A549 (cell line): ENCODE results near the gene DISC1. TPM values are rescaled to one million over a fixed set of nuclear protein-coding genes. Genes with fewer than 3 reads are reported as not detected.
"Not testable (repeated sequence)": the region's sequence is repeated elsewhere in the genome, so short reads cannot be mapped to it uniquely, and the experiment has no call there.

Source experiments
- ATAC-seq, 2 experiments: fragments of 200-7000 bp in 1 of 2; fragments of >200 bp in 1 of 2; cut with Nextera tagmentation in 1 of 2; cut with Tn5 transposase in 1 of 2; 3 replicates each; pipeline versions ENCODE4 v1.8.0 to v1.9.1; 2018 to 2020; ENCODE audit warnings: mild to moderate bottlenecking in 1 of 2, moderate library complexity in 1 of 2
- CTCF ChIA-PET: fragments of 300-600 bp; sonication (Branson Sonifier 250); formaldehyde crosslinking; extraction: SDS; loops from one replicate; lab custom pipeline; 2021; ENCODE audit warnings: antibody characterized with exemption, inconsistent platforms; lab: Yijun Ruan, JAX
- POLR2A ChIA-PET: fragments of 350-600 bp; formaldehyde crosslinking; extraction: SDS; loops from one replicate; lab custom pipeline; 2021; ENCODE audit warnings: antibody characterized with exemption, inconsistent platforms; lab: Yijun Ruan, JAX
- DNase-seq, 2 experiments: peaks; one replicate each; pipeline versions ENCODE4 v3.0.0 to v3.0.0-alpha.2; 2011 to 2016; ENCODE audit warnings: low read depth in 1 of 2, low spot score in 1 of 2
- FAIRE-seq: peaks from 2 replicates; lab custom pipeline; 2011; peaks lifted over from hg19 to GRCh38; lab: Jason Lieb, UNC
- H3K27ac ChIP-seq, 2 experiments: fragments of >200 bp; sonication (Bioruptor Twin); formaldehyde crosslinking; 3 replicates each; pipeline ENCODE4 v1.5.1; 2016 to 2017
- H3K4me1 ChIP-seq: fragments of >200 bp; sonication (Bioruptor Twin); formaldehyde crosslinking; 3 replicates; pipeline ENCODE4 v1.6.1; 2016
- H3K4me2 ChIP-seq: fragments of >200 bp; sonication (Bioruptor Twin); formaldehyde crosslinking; 3 replicates; pipeline ENCODE4 v1.6.1; 2016
- H3K4me3 ChIP-seq: fragments of >200 bp; sonication (Bioruptor Twin); formaldehyde crosslinking; 3 replicates; pipeline ENCODE4 v1.5.1; 2016
- H3K9me3 ChIP-seq: fragments of >200 bp; sonication (Bioruptor Twin); formaldehyde crosslinking; 3 replicates; pipeline ENCODE4 v1.6.1; 2016
- BHLHE40 ChIP-seq: IDR thresholded peaks from 2 replicates; pipeline ENCODE4 v1.6.1; 2012; ENCODE audit warnings: low read depth, low read length, inconsistent platforms
- CEBPB ChIP-seq, 2 experiments: fragments of >200 bp in 1 of 2; sonication (Bioruptor Twin) in 1 of 2; formaldehyde crosslinking in 1 of 2; IDR thresholded peaks; 2 replicates each; pipeline ENCODE4 v1.6.1; 2012 to 2016
- FOSL2 ChIP-seq, 2 experiments: fragments of 450-650 bp in 1 of 2; fragments of >200 bp in 1 of 2; sonication (Bioruptor Twin) in 1 of 2; formaldehyde crosslinking; IDR thresholded peaks; 2 replicates each; pipeline versions ENCODE4 v1.5.0 to v1.6.1; 2016 to 2020; ENCODE audit warnings: mild to moderate bottlenecking in 1 of 2, moderate library complexity in 1 of 2
- HDAC2 ChIP-seq: fragments of 200-600 bp; sonication (generic); IDR thresholded peaks from 2 replicates; pipeline ENCODE4 v1.6.1; 2016
- HOXA7 ChIP-seq: fragments of 250-450 bp; sonication (Bioruptor Pico); IDR thresholded peaks from 2 replicates; pipeline ENCODE4 v1.5.0; 2020; ENCODE audit warnings: mild to moderate bottlenecking, moderate library complexity
- KDM1A ChIP-seq: fragments of 200-600 bp; sonication (generic); IDR thresholded peaks from 2 replicates; pipeline ENCODE4 v1.6.1; 2016; ENCODE audit warnings: low read depth, mild to moderate bottlenecking
- KDM5A ChIP-seq: fragments of 200-600 bp; sonication (generic); IDR thresholded peaks from 2 replicates; pipeline ENCODE4 v1.6.1; 2016; ENCODE audit warnings: antibody characterized with exemption, mild to moderate bottlenecking
- MAFK ChIP-seq: fragments of 450-650 bp; IDR thresholded peaks from 2 replicates; pipeline ENCODE4 v1.6.1; 2014; ENCODE audit not compliant: partially characterized antibody
- MAZ ChIP-seq: fragments of 150-350 bp; IDR thresholded peaks from 2 replicates; pipeline ENCODE4 v1.6.1; 2014; ENCODE audit warnings: antibody characterized with exemption, low read depth, low read length, borderline replicate concordance
- MYC ChIP-seq: IDR thresholded peaks from 2 replicates; pipeline ENCODE4 v1.6.1; 2012; ENCODE audit warnings: mild to moderate bottlenecking, inconsistent platforms, low read length, improper control_type of control experiment, borderline replicate concordance
- NPAS2 ChIP-seq: fragments of 250-450 bp; sonication (Bioruptor Pico); IDR thresholded peaks from 2 replicates; pipeline ENCODE4 v1.8.0; 2022; ENCODE audit warnings: mild to moderate bottlenecking, moderate library complexity, borderline replicate concordance
- RARB ChIP-seq: fragments of 250-450 bp; sonication (Bioruptor Pico); IDR thresholded peaks from 2 replicates; pipeline ENCODE4 v1.8.0; 2021; ENCODE audit warnings: mild to moderate bottlenecking, moderate library complexity
- RCOR1 ChIP-seq: fragments of 150-350 bp; IDR thresholded peaks from 2 replicates; pipeline ENCODE4 v1.6.1; 2014; ENCODE audit warnings: antibody characterized with exemption, low read length, low read depth
- RFX5 ChIP-seq: fragments of 450-650 bp; IDR thresholded peaks from 2 replicates; pipeline ENCODE4 v1.7.1; 2014; ENCODE audit warnings: antibody characterized with exemption, mild to moderate bottlenecking, moderate library complexity
- SMC3 ChIP-seq: fragments of >200 bp; sonication (Bioruptor Twin); formaldehyde crosslinking; IDR thresholded peaks from 3 replicates; pipeline ENCODE4 v1.6.1; 2018; ENCODE audit warnings: inconsistent platforms
- SREBF2 ChIP-seq: fragments of 450-650 bp; IDR thresholded peaks from 2 replicates; pipeline ENCODE4 v1.6.1; 2014; ENCODE audit warnings: mild to moderate bottlenecking, moderate library complexity
- WGBS: methylation state at CpG from one replicate; pipeline ENCODE4 v1.1.6; 2017; ENCODE audit errors: missing lambda C conversion rate; 5-methylcytosine and 5-hydroxymethylcytosine counted together
- polyA plus RNA-seq, 4 experiments: library from polyadenylated mRNA; depleted of rRNA in 3 of 4; stranded (reverse); fragments of >200 nt; fragmentation: RNase III in 1 of 4; extraction: RNeasy Plus Mini Kit Qiagen cat#74134 plus additional on column Dnase treatment in 1 of 4; gene quantifications; 2 replicates in 3 of 4; 3 replicates in 1 of 4; pipeline ENCODE4 v1.2.3, GENCODE V29; 2011 to 2017
- TF ChIP-seq, protein P1 (sequence below): IDR thresholded peaks from 2 replicates; pipeline ENCODE4 v1.6.1; 2012; ENCODE audit warnings: low read depth, borderline replicate concordance
- TF ChIP-seq, protein P2 (sequence below): fragments of 250-450 bp; sonication (Bioruptor Pico); IDR thresholded peaks from 2 replicates; pipeline ENCODE4 v1.5.0; 2021; ENCODE audit warnings: mild to moderate bottlenecking, moderate library complexity, borderline replicate concordance
- TF ChIP-seq, protein P3 (sequence below): fragments of >200 bp; sonication (Bioruptor Twin); formaldehyde crosslinking; IDR thresholded peaks from 3 replicates; pipeline ENCODE4 v1.5.1; 2016
- TF ChIP-seq, protein P4 (sequence below): IDR thresholded peaks from 2 replicates; pipeline ENCODE4 v1.6.1; 2012
- TF ChIP-seq, protein P5 (sequence below): fragments of 250-450 bp; sonication (Bioruptor Pico); IDR thresholded peaks from 2 replicates; pipeline ENCODE4 v1.5.0; 2020; ENCODE audit warnings: low read depth, mild to moderate bottlenecking, moderate library complexity

Gene DISC1
- polyA plus RNA-seq, 2 of the 4 experiments (the other 2 are of a cell fraction) = 0.39 to 0.74 TPM

DNA sequence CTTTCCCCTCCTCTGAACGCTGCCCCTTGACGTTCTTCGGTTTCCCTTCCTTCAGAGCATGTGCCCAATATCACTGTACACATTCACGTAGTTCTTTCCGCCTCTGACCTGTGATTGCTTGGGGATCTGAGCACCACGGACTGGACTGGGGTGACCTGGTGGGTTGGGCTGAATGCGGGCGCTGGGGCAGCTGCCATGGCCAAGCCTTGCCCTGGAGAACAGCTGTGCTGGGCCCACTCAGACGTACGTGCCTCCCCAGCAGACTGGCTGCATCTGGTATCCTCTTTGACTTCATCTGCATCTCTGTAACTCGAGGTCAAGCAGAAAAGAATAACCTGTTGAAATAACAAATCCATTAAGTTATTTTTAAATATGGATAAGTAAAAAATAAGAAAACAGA lies 35.1 kb upstream of the DISC1 start:
- 70% methylated on average over 11 of the region's 11 CpGs for WGBS
- FAIRE-seq (no peak), ATAC-seq (no peak), DNase-seq (no peak)
- no peak overlapping the region for H3K27ac ChIP-seq
- ChIA-PET CTCF (interaction anchor here (0.9 to 5.4 kb wide), 9 partner anchors 8 to 309 kb away, joined by 3 to 54 read pairs (median 9); partner anchors contain the start of genes EXOC8 and SPRTN), POLR2A (no interaction called here)
- no peak overlapping the region for H3K4me2 ChIP-seq
- H3K9me3 ChIP-seq = no peaks in the 10 kb centered on the region
- no peaks in the 10 kb centered on the region for H3K4me1 ChIP-seq
- no peak for TF ChIP-seq FOSL2 (IDR thresholded peaks at IDR 0.05)
- TF ChIP-seq FOSL2 (CRISPR knock-in tag; IDR thresholded peaks at IDR 0.05) = no peak
- TF ChIP-seq, protein P1, sequence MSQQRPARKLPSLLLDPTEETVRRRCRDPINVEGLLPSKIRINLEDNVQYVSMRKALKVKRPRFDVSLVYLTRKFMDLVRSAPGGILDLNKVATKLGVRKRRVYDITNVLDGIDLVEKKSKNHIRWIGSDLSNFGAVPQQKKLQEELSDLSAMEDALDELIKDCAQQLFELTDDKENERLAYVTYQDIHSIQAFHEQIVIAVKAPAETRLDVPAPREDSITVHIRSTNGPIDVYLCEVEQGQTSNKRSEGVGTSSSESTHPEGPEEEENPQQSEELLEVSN = no peak
- TF ChIP-seq KDM1A = no peak
- no peak overlapping the region for H3K4me3 ChIP-seq

DNA sequence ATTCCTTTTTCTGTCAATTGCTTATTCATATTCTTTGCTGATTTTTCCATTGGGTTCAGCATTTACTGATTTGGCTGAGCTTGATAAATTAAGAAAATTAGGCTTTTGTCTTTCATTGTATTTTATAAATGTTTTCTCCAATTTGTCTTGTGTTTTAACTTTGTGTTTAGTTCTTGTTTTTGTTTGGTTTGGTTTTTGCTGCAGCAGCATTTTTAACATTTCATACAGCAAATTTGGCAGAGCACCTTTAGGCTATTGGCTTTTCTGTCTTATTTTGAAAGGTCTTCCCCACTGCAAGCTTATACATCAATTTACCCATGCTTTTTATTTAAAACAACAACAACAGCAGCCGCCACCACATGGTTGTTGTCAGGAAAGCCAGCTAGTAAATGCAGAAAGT lies 33.8 kb upstream of the DISC1 start:
- FAIRE-seq = no peak
- no peak for DNase-seq
- no peak overlapping the region for H3K4me2 ChIP-seq
- H3K4me1 ChIP-seq = no peaks in the 10 kb centered on the region
- TF ChIP-seq MAFK = peak; percentile 84
- no peak for TF ChIP-seq KDM5A
- CTCF ChIA-PET = interaction anchor here (0.6 to 1.9 kb wide), 4 partner anchors 9 to 280 kb away, joined by 3 to 4 read pairs (median 4); no protein-coding TSS in a partner anchor
- POLR2A ChIA-PET = no interaction called here
- no peak overlapping the region for H3K4me3 ChIP-seq
- no peak overlapping the region for H3K27ac ChIP-seq
- no peak for ATAC-seq
- H3K9me3 ChIP-seq = no peaks in the 10 kb centered on the region
- 58% methylated on average over 1 of the region's 1 CpG for WGBS

DNA sequence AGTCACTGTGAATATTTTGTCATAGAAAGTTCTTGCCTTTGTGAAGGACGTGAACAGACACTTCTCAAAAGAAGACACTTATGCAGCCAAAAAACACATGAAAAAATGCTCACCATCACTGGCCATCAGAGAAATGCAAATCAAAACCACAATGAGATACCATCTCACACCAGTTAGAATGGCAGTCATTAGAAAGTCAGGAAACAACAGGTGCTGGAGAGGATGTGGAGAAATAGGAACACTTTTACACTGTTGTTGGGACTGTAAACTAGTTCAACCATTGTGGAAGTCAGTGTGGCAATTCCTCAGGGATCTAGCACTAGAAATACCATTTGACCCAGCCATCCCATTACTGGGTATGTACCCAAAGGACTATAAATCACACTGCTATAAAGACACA lies 33.3 kb upstream of the DISC1 start:
- CTCF ChIA-PET = interaction anchor here (0.6 to 1.9 kb wide), 4 partner anchors 9 to 281 kb away, joined by 3 to 4 read pairs (median 4); no protein-coding TSS in a partner anchor
- POLR2A ChIA-PET, ATAC-seq, H3K4me1 ChIP-seq, H3K9me3 ChIP-seq, DNase-seq, H3K27ac ChIP-seq, H3K4me2 ChIP-seq, FAIRE-seq, H3K4me3 ChIP-seq: not testable (repeated sequence)
- 88% methylated on average over 1 of the region's 1 CpG for WGBS

DNA sequence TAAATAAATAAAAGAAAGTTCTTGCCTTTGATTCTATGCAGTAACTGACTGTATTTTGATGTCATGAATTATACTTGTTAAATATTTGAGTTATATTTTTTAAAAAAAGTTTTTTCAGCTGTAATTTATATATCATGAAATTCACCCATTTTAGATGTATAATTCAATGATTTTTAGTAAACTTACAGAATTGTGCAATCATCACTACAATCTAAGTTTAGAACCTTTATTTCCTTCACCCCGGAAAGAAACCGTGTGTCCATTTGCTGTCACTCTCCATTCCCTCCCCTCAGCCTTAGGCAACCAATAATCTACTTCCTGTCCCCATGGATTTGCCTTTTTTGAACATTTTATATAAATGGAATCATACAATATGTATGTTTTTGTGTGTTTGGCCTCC lies 32.5 kb upstream of the DISC1 start:
- FAIRE-seq = no peak
- Histone ChIP-seq H3K4me1 (no peaks in the 10 kb centered on the region), H3K27ac (no peak overlapping the region), H3K4me2 (no peak overlapping the region), H3K4me3 (no peak overlapping the region), H3K9me3 (no peaks in the 10 kb centered on the region)
- WGBS = 48% methylated on average over 2 of the region's 2 CpGs
- no peak for DNase-seq
- ChIA-PET CTCF (interaction anchor here (1.0 to 2.2 kb wide), 2 partner anchors 10 to 235 kb away, joined by 3 to 11 read pairs; no protein-coding TSS in a partner anchor), POLR2A (no interaction called here)
- ATAC-seq = no peak
- TF ChIP-seq MAZ (no peak), MYC (no peak), FOSL2 (IDR thresholded peaks at IDR 0.05) (no peak), FOSL2 (CRISPR knock-in tag; IDR thresholded peaks at IDR 0.05) (no peak), RCOR1 (no peak), HDAC2 (no peak), BHLHE40 (no peak), SREBF2 (no peak), NPAS2 (no peak), RARB (CRISPR knock-in tag) (no peak), SMC3 (no peak), CEBPB (IDR thresholded peaks at IDR 0.05) (no peak), KDM5A (no peak), RFX5 (no peak), HOXA7 (no peak)
- TF ChIP-seq, protein P2, sequence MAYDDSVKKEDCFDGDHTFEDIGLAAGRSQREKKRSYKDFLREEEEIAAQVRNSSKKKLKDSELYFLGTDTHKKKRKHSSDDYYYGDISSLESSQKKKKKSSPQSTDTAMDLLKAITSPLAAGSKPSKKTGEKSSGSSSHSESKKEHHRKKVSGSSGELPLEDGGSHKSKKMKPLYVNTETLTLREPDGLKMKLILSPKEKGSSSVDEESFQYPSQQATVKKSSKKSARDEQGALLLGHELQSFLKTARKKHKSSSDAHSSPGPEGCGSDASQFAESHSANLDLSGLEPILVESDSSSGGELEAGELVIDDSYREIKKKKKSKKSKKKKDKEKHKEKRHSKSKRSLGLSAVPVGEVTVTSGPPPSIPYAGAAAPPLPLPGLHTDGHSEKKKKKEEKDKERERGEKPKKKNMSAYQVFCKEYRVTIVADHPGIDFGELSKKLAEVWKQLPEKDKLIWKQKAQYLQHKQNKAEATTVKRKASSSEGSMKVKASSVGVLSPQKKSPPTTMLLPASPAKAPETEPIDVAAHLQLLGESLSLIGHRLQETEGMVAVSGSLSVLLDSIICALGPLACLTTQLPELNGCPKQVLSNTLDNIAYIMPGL (CRISPR knock-in tag) = no peak
- TF ChIP-seq, protein P3, sequence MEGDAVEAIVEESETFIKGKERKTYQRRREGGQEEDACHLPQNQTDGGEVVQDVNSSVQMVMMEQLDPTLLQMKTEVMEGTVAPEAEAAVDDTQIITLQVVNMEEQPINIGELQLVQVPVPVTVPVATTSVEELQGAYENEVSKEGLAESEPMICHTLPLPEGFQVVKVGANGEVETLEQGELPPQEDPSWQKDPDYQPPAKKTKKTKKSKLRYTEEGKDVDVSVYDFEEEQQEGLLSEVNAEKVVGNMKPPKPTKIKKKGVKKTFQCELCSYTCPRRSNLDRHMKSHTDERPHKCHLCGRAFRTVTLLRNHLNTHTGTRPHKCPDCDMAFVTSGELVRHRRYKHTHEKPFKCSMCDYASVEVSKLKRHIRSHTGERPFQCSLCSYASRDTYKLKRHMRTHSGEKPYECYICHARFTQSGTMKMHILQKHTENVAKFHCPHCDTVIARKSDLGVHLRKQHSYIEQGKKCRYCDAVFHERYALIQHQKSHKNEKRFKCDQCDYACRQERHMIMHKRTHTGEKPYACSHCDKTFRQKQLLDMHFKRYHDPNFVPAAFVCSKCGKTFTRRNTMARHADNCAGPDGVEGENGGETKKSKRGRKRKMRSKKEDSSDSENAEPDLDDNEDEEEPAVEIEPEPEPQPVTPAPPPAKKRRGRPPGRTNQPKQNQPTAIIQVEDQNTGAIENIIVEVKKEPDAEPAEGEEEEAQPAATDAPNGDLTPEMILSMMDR = no peak
- TF ChIP-seq, protein P4, sequence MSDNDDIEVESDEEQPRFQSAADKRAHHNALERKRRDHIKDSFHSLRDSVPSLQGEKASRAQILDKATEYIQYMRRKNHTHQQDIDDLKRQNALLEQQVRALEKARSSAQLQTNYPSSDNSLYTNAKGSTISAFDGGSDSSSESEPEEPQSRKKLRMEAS = no peak
- TF ChIP-seq, protein P5, sequence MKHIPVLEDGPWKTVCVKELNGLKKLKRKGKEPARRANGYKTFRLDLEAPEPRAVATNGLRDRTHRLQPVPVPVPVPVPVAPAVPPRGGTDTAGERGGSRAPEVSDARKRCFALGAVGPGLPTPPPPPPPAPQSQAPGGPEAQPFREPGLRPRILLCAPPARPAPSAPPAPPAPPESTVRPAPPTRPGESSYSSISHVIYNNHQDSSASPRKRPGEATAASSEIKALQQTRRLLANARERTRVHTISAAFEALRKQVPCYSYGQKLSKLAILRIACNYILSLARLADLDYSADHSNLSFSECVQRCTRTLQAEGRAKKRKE (CRISPR knock-in tag) = no peak
- TF ChIP-seq, protein P1 = no peak
